GM23338 (cell line): Measurements from ENCODE around the gene DGLUCY. TPM values are rescaled to one million over a fixed set of nuclear protein-coding genes. Genes with fewer than 3 reads are reported as not detected.

Experiments
- ATAC-seq: fragments of 200-7000 bp; cut with Tn5 transposase; 3 replicates; pipeline ENCODE4 v1.9.1; 2020
- DNase-seq: peaks from one replicate; pipeline ENCODE4 v3.0.0-alpha.2; 2015; ENCODE audit warnings: low spot score
- H2AFZ ChIP-seq: fragments of 200-600 bp; sonication (generic); 2 replicates; pipeline ENCODE4 v1.8.0; 2016; ENCODE audit warnings: antibody characterized with exemption, mild to moderate bottlenecking, moderate library complexity
- H3F3A ChIP-seq: fragments of 200-600 bp; sonication (generic); replicated peaks from 2 replicates; pipeline ENCODE4 v1.8.0; 2017; ENCODE audit warnings: antibody characterized with exemption, mixed run types, low read depth
- H3K27ac ChIP-seq: fragments of 200-600 bp; sonication (generic); 2 replicates; pipeline ENCODE4 v1.6.1; 2016; ENCODE audit warnings: low read depth
- H3K27me3 ChIP-seq: fragments of 200-600 bp; sonication (generic); 2 replicates; pipeline ENCODE4 v1.8.0; 2016; ENCODE audit warnings: mild to moderate bottlenecking, mixed run types, moderate library complexity; ENCODE audit not compliant: insufficient read depth
- H3K36me3 ChIP-seq: fragments of 200-600 bp; sonication (generic); 2 replicates; pipeline ENCODE4 v1.8.0; 2016; ENCODE audit warnings: mild to moderate bottlenecking; ENCODE audit not compliant: insufficient read depth
- H3K4me1 ChIP-seq: fragments of 200-600 bp; sonication (generic); 2 replicates; pipeline ENCODE4 v1.8.0; 2016; ENCODE audit warnings: mild to moderate bottlenecking, moderate library complexity; ENCODE audit not compliant: insufficient read depth
- H3K4me2 ChIP-seq: fragments of 200-600 bp; sonication (generic); 2 replicates; pipeline ENCODE4 v1.7.1; 2017; ENCODE audit warnings: mixed run types
- H3K4me3 ChIP-seq: fragments of 200-600 bp; sonication (generic); 2 replicates; pipeline ENCODE4 v1.6.1; 2016; ENCODE audit warnings: mixed run types
- H3K79me2 ChIP-seq: fragments of 200-600 bp; sonication (generic); replicated peaks from 2 replicates; pipeline ENCODE4 v1.8.0; 2017; ENCODE audit warnings: mild to moderate bottlenecking; ENCODE audit not compliant: insufficient read depth
- H3K9me2 ChIP-seq: fragments of 200-600 bp; sonication (generic); 2 replicates; pipeline ENCODE4 v1.8.0; 2017; ENCODE audit not compliant: insufficient read depth
- H4K20me1 ChIP-seq: fragments of 200-600 bp; sonication (generic); replicated peaks from 2 replicates; pipeline ENCODE4 v1.8.0; 2017; ENCODE audit warnings: mild to moderate bottlenecking; ENCODE audit not compliant: insufficient read depth
- H3K27ac Mint-ChIP-seq: 2 replicates; pipeline ENCODE4 v1.8.0; 2020; ENCODE audit warnings: inconsistent platforms, mild to moderate bottlenecking, moderate library complexity, mixed read lengths
- H3K27me3 Mint-ChIP-seq: 3 replicates; pipeline ENCODE4 v1.8.0; 2022; ENCODE audit warnings: low read depth, mild to moderate bottlenecking, moderate library complexity, mixed read lengths, inconsistent platforms; ENCODE audit not compliant: insufficient read depth, poor library complexity
- H3K36me3 Mint-ChIP-seq: 3 replicates; pipeline ENCODE4 v1.8.0; 2021; ENCODE audit warnings: low read depth, mild to moderate bottlenecking, inconsistent platforms, moderate library complexity, mixed read lengths
- H3K4me1 Mint-ChIP-seq: 3 replicates; pipeline ENCODE4 v1.8.0; 2020; ENCODE audit warnings: mild to moderate bottlenecking, inconsistent platforms, mixed read lengths
- H3K4me3 Mint-ChIP-seq: 3 replicates; pipeline ENCODE4 v1.8.0; 2021; ENCODE audit warnings: moderate library complexity, mild to moderate bottlenecking, inconsistent platforms, mixed read lengths
- H3K9me3 Mint-ChIP-seq: 3 replicates; pipeline ENCODE4 v1.8.0; 2020; ENCODE audit warnings: moderate library complexity, mild to moderate bottlenecking, inconsistent platforms, mixed read lengths
- CREB1 ChIP-seq: fragments of 250-450 bp; sonication (Bioruptor Pico); IDR thresholded peaks from 2 replicates; pipeline ENCODE4 v1.5.0; 2020; ENCODE audit warnings: low read depth, mild to moderate bottlenecking, moderate library complexity
- ETS1 ChIP-seq: IDR thresholded peaks from 2 replicates; pipeline ENCODE4 v1.6.1; 2016; ENCODE audit warnings: antibody characterized with exemption
- EZH2 ChIP-seq: fragments of 200-600 bp; sonication (generic); IDR thresholded peaks from one replicate; pipeline ENCODE4 v1.8.0; 2017; ENCODE audit warnings: antibody characterized with exemption, mild to moderate bottlenecking, low read depth; ENCODE audit not compliant: unreplicated experiment
- EZH2phosphoT487 ChIP-seq: fragments of 200-600 bp; sonication (generic); IDR thresholded peaks from one replicate; pipeline ENCODE4 v1.8.1; 2018; ENCODE audit warnings: antibody characterized with exemption; ENCODE audit not compliant: unreplicated experiment
- JUNB ChIP-seq: IDR thresholded peaks from one replicate; pipeline ENCODE4 v1.6.1; 2016; ENCODE audit warnings: antibody characterized with exemption; ENCODE audit not compliant: unreplicated experiment
- NANOG ChIP-seq: IDR thresholded peaks from 2 replicates; pipeline ENCODE4 v1.6.1; 2016; ENCODE audit warnings: antibody characterized with exemption, borderline replicate concordance
- POLR2AphosphoS5 ChIP-seq: IDR thresholded peaks from 2 replicates; pipeline ENCODE4 v1.6.1; 2016; ENCODE audit warnings: antibody characterized with exemption, low read depth
- REST ChIP-seq: IDR thresholded peaks from one replicate; pipeline ENCODE4 v1.6.1; 2018; ENCODE audit warnings: antibody characterized with exemption; ENCODE audit not compliant: unreplicated experiment
- STAT1 ChIP-seq: IDR thresholded peaks from one replicate; pipeline ENCODE4 v1.6.1; 2016; ENCODE audit warnings: antibody characterized with exemption; ENCODE audit not compliant: unreplicated experiment
- ZNF331 ChIP-seq: fragments of 250-450 bp; sonication (Bioruptor Pico); IDR thresholded peaks from 2 replicates; pipeline ENCODE4 v1.5.0; 2020; ENCODE audit warnings: low read depth, mild to moderate bottlenecking, moderate library complexity
- ZNF462 ChIP-seq: fragments of 250-450 bp; sonication (Bioruptor Pico); IDR thresholded peaks from 2 replicates; pipeline ENCODE4 v1.5.0; 2020; ENCODE audit warnings: mild to moderate bottlenecking, moderate library complexity
- polyA plus RNA-seq: library from polyadenylated mRNA; unstranded; fragments of >200 nt; fragmentation: Nextera tagmentation; extraction: Ambion mirVana; gene quantifications from 2 replicates; pipeline ENCODE4 v1.2.1, GENCODE V29; 2016
- total RNA-seq: library from RNA; depleted of rRNA; stranded (reverse); fragments of >200 nt; shearing (Covaris generic); gene quantifications from 2 replicates; pipeline ENCODE4 v1.2.3, GENCODE V29; 2014

The DGLUCY gene
- total and polyA plus RNA-seq, 2 experiments from 2014 or later, result 14.6 to 31.6 TPM

GRCh38 chr14:91159906-91160305 lies 46.0 kb downstream of the DGLUCY start:
- Histone ChIP-seq H2AFZ (no peak overlapping the region), H3K27me3 (no peaks in the 10 kb centered on the region), H3K4me3 (no peak overlapping the region), H3K9me2 (no peaks in the 10 kb centered on the region), H3K79me2 (no peaks in the 10 kb centered on the region), H3K4me2 (no peak overlapping the region), H3K4me1 (no peaks in the 10 kb centered on the region), H4K20me1 (no peaks in the 10 kb centered on the region), H3K36me3 (no peaks in the 10 kb centered on the region), H3F3A (no peaks in the 10 kb centered on the region), H3K27ac (no peak overlapping the region)
- DNase-seq (no peak), ATAC-seq (no peak)
- H3K9me3 Mint-ChIP-seq, result no peaks in the 10 kb centered on the region
- no peak for TF ChIP-seq REST
- no peak for TF ChIP-seq EZH2phosphoT487
- no peak for TF ChIP-seq EZH2
- TF ChIP-seq STAT1, result no peak
- no peak for TF ChIP-seq ZNF331 (CRISPR knock-in tag)
- TF ChIP-seq JUNB, result no peak
- TF ChIP-seq ETS1, result no peak
- TF ChIP-seq POLR2AphosphoS5, result no peak
- no peak for TF ChIP-seq CREB1 (CRISPR knock-in tag)
- no peak for TF ChIP-seq NANOG
- TF ChIP-seq ZNF462 (CRISPR knock-in tag), result no peak
- H3K36me3 Mint-ChIP-seq, result peaks cover 25% of the 10 kb centered on the region
- H3K4me3 Mint-ChIP-seq, result no peak overlapping the region
- H3K27me3 Mint-ChIP-seq, result peaks cover 1% of the 10 kb centered on the region
- H3K4me1 Mint-ChIP-seq, result no peaks in the 10 kb centered on the region
- H3K27ac Mint-ChIP-seq, result no peak overlapping the region
